HG02571 (cell line): ENCODE results near the gene LIN9.
A peak's percentile ranks its signal among the peaks of the same experiment; 100 is the strongest.
"Not testable (repeated sequence)": the region's sequence is repeated elsewhere in the genome, so short reads cannot be mapped to it uniquely, and the experiment has no call there.

Experiments used
- ATAC-seq: cut with Tn5 transposase; IDR thresholded peaks from one replicate; pipeline ENCODE4 v1.9.1; 2021; ENCODE audit warnings: mild to moderate bottlenecking, moderate library complexity; ENCODE audit not compliant: unreplicated experiment

LIN9 gene

GRCh38 chr1:226276077-226276682 lies 32.8 kb downstream of the LIN9 start:
- ATAC-seq: no peak

DNA sequence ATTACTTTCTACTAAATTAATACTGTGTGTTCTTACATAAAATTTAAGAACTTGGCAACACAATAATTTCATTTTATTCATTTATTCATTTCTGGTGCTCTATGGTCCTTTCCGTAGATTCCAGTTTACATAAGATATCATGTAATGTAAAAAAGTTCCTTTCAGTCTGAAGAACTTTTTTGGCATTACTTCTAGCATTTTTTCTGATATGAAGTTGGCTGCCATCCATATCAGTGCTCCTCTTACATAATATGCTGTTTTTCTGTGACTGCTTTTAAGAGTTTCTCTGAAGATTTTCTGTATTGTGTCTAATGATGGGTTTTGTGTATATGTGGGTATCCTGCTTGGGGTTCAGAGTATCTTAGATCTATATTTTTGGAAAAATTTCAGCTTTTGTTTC lies 34.8 kb downstream of the LIN9 start:
- ATAC-seq: no peak

DNA sequence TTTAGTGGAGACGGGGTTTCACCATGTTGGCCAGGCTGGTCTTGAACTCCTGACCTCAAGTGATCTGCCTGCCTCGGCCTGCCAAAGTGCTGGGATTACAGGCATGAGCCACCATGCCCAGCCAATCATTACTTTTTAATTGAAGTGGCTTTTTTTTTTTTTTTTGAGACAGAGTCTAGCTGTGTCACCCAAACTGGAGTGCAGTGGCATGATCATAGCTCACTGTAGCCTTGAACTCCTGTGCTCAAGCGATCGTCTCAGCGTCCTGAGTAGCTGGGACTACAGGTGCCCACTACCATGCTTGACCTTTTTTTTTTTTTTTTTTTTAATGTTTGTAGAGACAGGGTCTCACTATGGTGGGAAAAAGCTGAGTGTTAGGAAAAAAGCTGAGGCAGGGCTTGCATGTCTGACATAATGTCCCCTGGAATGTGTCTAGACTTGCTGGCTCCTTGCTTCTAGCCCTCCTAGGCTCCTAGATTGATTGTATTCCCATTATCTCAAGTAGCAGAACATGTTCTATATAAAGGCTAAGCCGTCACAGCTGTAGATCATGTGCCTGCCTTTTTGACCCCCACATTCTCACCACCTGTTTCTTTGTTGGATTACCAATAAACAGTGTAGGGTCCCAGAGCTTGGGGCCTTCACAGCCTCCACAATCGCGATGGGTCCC lies 36.6 kb downstream of the LIN9 start:
- not testable (repeated sequence) for ATAC-seq

DNA sequence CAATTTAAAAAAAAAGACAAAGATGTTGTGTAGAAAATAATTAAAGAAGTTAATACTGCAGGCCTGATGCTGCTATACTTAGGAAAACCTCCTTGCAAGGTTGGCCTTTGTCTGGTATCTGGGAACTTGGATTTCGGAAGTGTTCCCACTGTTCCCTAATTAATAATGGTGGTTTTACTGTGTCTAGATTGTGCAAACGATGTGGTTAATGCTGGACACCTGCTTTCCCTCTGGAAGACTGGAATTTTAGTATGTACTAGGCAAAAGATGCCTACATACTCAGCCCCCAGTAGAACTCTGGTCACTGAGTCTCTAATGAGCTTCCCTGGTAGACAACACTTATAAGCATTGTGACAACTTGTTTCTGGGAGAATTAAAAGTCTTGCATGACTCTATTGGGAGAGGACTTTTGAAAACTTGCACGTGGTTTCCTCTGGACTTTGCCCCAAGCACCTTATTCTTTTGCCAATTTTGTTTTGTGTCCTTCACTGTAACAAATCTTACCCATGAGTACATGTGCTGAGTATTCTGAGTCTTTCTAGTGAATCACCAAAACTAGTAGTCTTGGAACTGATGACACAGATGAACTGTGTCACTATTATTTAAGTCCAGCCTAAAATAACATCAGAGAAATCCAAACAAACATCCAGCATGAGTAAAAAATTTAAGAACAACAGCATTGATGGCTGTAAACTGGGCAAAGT lies 40.4 kb downstream of the LIN9 start:
- ATAC-seq: no peak

- no peak for ATAC-seq
Observed at GRCh38 chr1:226261818-226262217, 47.1 kb downstream of the LIN9 start.

DNA sequence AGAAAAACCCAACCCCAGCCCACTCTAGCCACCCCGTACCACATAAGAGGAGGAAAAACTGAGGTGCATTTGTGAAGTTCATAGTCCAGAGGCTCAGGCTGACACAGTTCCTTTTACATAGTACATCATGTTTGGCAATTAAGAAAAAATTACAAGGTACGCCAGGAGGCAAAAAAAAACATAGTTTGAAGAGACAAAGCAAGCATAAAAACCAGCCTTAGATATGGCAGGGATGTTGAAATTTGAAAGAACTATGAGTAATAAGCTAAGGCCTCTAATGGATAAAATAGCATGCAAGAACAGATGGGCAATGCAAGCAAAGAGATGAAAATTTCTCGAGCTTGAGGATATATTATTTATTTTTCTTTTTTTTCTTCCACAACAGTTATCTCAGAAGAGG lies 53.6 kb downstream of the LIN9 start:
- ATAC-seq: no peak

DNA sequence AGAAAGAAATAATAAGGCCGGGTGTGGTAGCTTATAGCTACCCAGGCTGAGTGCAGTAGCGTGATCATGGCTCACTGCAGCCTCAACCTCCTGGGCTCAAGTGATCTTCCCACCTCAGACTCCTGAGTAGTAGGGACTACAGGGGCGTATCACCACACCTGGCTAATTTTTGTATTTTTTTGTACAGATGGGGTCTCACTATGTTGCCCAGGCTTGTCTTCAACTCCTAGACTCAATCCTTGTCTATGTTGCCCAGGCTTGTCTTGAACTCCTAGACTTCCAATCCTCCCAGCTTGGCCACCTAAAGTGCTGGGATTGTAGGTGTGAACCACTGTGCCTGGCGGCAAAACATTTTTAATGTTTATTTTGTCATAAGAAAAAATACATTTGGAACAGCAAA lies 55.0 kb downstream of the LIN9 start:
- no peak for ATAC-seq

DNA sequence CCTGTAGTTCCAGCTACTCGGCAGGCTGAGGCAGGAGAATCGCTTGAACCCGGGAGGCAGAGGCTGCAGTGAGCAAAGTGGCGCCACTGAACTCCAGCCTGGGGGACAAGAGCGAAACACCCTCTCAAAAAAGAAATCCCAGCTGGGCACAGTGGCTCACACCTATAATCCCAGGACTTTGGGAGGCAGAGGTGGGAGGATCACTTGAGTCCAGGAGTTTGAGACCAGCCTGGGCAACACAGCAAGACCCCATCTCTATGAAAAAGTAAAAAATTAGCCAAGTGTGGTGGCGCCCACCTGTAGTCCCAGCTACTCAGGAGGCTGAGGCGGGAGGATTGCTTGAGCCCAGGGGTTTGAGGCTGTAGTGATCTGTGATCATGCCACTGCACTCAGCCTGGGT lies 56.1 kb downstream of the LIN9 start:
- ATAC-seq: not testable (repeated sequence)

DNA sequence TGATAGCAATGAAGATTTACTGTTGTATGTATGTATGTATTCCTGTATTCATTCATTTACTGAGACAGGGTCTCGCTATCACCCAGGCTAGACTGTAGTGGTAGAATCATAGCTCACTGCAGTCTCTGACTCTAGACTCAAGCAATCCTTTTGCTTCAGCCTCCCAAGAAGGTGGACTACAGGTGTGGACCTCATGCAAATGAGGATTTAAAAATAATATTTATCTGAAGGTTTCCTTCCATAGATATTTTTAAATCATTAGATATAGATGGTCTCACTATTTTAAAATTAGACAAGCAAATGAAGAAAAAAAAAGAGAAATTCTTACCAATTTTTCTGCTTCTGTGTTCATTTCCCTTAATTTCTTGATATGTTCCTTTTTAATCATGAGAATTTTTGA lies 58.5 kb downstream of the LIN9 start:
- no peak for ATAC-seq

GRCh38 chr1:226248796-226249195 lies 60.2 kb downstream of the LIN9 start:
- no peak for ATAC-seq

DNA sequence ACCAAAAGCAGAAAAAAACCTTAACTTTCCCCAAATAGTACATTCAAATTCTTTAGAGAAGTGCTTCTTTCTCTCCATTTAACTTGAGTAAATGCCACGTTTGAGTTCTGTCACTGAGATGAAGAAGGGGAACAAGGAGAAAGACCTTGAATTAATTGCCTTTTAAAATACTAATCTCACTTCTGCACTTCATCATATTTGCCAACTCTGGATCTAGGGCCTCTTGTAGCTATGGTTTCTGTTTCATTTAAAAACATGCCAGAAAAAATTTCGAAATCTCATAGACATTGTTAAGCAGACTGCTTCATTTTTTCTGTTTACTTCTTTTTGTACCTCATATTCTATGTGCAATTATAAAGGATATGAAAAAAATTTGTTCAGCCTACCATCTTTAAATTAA lies 60.9 kb downstream of the LIN9 start:
- no peak for ATAC-seq

DNA sequence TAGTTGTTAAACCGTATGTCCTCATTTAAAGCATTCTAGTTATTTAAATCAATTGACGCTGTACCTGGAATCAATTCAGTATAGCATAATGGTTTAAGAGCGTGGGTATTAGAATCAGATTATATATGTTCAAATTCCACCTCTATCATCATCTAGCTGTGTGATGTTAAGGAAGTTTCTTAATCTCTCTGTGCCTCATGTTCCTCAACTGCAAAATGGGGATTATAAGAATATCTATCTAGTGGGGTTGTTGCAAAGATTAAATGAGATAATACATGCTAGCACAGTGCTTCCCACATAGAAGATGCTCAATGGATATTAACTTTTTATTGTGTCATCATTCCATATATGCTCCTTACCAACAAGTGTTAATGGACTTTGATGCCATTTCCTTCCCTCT lies 69.5 kb downstream of the LIN9 start:
- ATAC-seq: no peak

GRCh38 chr1:226236826-226237225 lies 72.1 kb downstream of the LIN9 start:
- no peak for ATAC-seq

- no peak for ATAC-seq
Observed at GRCh38 chr1:226233806-226234205, 75.2 kb downstream of the LIN9 start.

- ATAC-seq: no peak
Observed at GRCh38 chr1:226233293-226233692, 75.7 kb downstream of the LIN9 start.

- no peak for ATAC-seq
Observed at GRCh38 chr1:226226601-226227000, 82.4 kb downstream of the LIN9 start.

DNA sequence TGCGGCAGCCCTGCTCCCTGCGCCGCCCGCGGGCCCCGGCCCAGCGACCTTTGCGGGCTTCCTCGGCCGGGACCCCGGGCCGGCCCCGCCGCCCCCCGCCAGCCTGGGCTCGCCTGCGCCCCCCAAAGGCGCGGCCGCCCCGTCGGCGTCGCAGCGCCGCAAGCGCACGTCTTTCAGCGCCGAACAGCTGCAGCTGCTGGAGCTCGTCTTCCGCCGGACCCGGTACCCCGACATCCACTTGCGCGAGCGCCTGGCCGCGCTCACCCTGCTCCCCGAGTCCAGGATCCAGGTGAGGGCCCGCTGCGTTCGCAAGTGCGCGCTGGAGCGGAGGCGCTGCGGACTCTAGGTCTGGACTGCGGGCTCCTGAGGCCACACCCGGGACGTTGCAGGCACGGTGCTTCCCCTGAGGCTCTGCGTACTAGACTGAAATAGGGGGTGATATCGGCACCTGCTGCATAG lies 85.1 kb downstream of the LIN9 start:
- ATAC-seq: peak; percentile 74

- peak; percentile 13 for ATAC-seq
Observed at GRCh38 chr1:226223157-226223785, 85.7 kb downstream of the LIN9 start, which contains the start of gene MIXL1. Gene MIXL1, plus strand, starts transcription at chr1:226223664. Its CDS starts 18 bp downstream, at chr1:226223682.

- ATAC-seq: no peak
Observed at GRCh38 chr1:226222686-226223085, 86.3 kb downstream of the LIN9 start.

- ATAC-seq: no peak
Observed at GRCh38 chr1:226220473-226221189, 88.3 kb downstream of the LIN9 start.

GRCh38 chr1:226217273-226217672 lies 91.7 kb downstream of the LIN9 start:
- ATAC-seq: no peak
